GM15510 (cell line): ENCODE results near the gene APP.

Experiments
- POLR2A ChIP-seq: IDR thresholded peaks from 3 replicates; pipeline ENCODE4 v1.6.1; 2011; ENCODE audit warnings: borderline replicate concordance; ENCODE audit not compliant: insufficient read length; ENCODE audit errors: extremely low read depth

The APP gene

GRCh38 chr21:26020081-26020480 lies 150.5 kb downstream of the APP start:
- no peak for TF ChIP-seq POLR2A

DNA sequence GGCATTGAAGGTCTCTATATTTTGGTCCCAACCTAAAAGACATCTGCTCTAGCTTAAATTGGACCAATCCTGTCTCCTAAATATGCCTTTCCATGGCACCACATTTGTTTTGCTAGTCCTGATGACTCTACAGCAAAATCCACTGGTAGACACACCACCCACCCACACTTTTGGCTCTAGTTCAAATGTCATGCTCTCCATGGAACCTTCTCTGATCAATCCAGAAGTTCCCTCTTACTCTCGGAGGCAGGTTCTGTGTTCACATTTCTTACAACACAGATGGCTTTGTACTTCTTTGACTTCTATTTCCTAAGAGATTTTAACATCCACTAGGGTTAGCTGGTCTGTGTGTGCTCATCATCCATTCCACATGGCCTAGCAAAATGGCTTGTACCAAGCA lies 151.3 kb downstream of the APP start:
- TF ChIP-seq POLR2A = no peak

DNA sequence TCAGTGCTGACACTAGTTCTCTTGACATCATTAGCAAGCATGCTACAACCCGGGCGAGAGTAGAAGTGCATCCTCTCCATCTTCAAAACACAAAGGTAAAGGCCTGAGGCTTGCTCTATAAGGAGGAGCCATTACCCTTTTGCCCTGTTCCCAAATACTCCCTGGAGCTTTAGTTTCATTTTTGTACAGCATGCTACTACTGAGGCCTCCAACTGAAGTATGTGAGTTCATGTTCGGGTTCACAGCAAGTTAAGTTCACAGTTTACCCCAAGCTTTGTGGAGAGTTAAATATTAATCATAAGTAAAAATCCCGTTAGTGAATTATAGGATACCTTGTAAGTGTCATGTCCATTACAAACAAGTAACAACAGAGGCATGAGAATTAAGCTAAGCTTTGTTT lies 156.6 kb downstream of the APP start:
- TF ChIP-seq POLR2A = no peak

DNA sequence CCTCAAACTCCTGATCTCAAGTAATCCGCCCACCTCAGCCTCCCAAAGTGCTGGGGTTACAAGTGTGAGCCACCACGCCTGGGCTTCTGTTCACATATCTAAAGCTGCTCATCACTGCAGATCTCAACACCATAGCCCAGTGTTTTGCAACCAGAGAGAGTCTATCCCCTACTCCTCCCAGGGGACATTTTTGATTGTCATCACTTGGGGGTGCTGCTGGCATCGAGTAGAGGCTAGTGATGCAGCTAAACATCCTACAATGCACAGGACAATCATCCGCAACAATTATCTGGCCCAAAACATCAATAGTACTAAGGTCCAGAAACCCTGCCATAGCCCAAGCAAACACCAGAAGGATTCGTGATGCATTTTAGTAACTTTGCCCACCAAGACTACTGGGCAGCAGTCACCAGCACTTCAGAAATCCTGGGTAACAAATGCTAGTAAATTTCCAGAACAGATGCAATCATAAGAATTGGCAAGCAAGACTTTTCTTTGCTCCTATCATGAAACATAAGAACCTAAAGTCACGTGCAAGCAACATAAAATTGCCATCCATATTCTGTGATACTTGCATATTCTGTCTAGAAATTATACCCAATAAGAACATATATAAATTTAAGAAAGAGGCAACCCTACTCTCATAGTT lies 159.2 kb downstream of the APP start:
- TF ChIP-seq POLR2A = no peak

GRCh38 chr21:26007951-26008498 lies 162.5 kb downstream of the APP start:
- no peak for TF ChIP-seq POLR2A

DNA sequence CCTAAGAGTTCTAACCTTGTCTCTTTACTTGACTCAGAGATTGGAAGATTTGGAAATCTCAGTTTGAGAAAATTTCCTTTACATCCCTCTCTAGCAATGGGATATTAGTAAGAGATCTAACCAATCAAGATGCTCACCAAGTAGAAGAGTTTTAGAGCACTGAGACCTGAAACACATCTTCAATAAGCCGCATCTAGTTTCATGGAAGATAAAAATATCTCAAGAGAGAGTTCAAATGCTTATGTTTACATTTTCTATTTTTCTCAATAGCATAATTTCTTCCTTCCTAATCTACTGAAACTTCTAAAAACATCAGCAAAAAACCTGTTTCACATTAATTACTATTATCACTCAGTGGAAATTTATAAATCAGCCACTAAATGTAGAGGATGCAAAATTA lies 165.1 kb downstream of the APP start:
- no peak for TF ChIP-seq POLR2A

GRCh38 chr21:26003404-26003803 lies 167.2 kb downstream of the APP start:
- no peak for TF ChIP-seq POLR2A

- TF ChIP-seq POLR2A = no peak
These were observed 169.2 kb downstream of the APP start for GRCh38 chr21:26001356-26001755.

DNA sequence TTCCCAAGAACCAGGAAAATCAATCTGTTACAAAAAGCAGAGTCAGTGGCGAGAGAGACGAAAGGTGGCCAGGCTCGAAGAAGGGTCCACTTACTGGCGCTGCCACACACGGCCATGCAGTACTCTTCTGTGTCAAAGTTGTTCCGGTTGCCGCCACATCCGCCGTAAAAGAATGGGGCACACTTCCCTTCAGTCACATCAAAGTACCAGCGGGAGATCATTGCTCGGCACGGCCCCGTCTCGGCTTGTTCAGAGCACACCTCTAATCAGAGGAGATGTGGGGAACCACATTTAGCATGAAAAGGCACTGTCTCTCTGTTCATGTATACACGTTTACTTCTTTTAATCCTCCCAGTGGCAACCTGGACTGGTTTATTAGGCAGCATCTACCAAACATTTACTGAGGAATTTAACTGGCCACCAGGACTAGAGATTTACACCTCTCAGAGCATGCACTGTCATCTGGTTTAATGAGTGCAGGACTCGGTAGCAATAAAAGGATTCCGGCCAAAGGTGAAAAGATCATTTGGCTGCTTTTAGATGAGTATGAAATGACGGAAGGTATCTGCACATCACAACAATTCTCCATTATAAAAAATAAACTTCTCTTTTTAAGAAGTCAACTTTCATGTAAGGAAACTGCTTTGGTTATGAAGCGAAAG lies 170.5 kb downstream of the APP start:
- TF ChIP-seq POLR2A = no peak

DNA sequence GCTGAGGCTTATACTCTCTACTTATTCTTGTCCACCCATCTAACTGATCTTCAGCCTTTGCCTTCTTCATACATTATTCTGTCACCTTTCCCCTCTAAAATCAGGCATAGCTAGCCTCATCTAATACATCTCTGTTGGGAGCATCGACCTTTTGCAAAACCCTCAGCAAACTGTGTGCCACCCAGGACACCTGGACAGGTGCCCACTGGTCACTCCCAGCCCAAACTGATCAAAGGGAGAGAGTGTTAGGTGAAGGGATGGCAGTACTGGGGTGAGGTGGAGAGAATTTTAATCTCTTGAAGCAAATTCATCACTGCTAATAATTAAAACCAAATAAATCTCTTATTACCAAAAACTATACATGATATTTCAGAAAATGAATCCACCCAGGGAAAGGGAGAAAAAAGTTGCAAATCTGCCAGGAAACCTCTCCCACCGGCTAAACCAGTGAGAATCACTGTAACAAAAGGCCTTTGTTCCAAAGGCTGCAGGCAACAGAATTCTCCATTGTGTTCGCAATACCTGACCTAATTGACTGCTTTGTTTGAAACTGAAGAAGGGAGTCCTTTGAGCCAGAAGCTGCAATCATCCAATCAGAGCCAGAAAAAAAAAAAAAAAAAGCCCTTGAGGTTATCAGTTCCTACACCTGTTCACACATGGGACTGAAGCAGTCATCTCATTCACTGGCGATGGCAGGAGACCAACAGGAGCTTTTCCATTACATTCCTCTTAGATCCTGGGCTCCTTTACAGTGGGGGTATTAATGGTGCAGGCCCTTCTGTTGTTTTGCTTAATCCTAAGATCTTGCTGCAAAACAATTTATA lies 172.6 kb downstream of the APP start:
- no peak for TF ChIP-seq POLR2A

- TF ChIP-seq POLR2A = no peak
These were observed 175.3 kb downstream of the APP start for GRCh38 chr21:25995278-25995677.

- TF ChIP-seq POLR2A = no peak
These were observed 175.8 kb downstream of the APP start for GRCh38 chr21:25994758-25995163.

GRCh38 chr21:25988738-25989137 lies 181.8 kb downstream of the APP start:
- TF ChIP-seq POLR2A = no peak

- TF ChIP-seq POLR2A = no peak
These were observed 183.0 kb downstream of the APP start for GRCh38 chr21:25987531-25987930.

DNA sequence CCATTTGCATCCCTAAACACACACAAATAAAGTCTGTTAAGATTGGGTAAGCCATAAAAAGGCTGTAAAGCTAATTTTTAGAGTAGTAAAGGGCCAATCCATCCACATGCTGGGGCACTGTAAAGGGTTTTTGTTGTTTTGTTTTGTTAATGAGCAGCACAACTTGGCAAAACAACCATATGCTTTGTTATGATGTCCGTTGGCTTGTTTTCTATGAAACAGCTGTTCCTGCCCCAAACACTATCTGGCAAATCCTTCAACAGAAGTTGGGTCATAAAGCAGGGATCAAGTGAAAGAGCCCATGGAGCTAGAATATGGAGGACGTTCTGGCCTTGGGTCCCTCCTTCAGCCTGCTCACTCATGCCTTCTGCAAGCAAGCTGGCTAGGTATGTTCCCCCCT lies 183.6 kb downstream of the APP start:
- TF ChIP-seq POLR2A = no peak
